Muscle of arm (tissue), 12 donors: ENCODE measurements around the gene UNC5A. TPM values are rescaled to one million over a fixed set of nuclear protein-coding genes. Genes with fewer than 3 reads are reported as not detected.

Experiments used
- DNase-seq: peaks from one replicate; pipeline ENCODE4 v3.0.0-alpha.2; 2013
- polyA plus RNA-seq, 12 donors: library from polyadenylated mRNA; unstranded; fragments of 120-200 nt; gene quantifications; one replicate each; pipeline ENCODE4 v1.2.1, GENCODE V29; 2013; ENCODE audit not compliant: insufficient read length in 12 of 12

Gene UNC5A
- polyA plus RNA-seq, 12 donors, result 0.67 to 1.8 (median 1.3) TPM; not detected in 2

- no peak for DNase-seq
These were observed 83.9 kb downstream of the UNC5A start for GRCh38 chr5:176894298-176894697.

- DNase-seq, result no peak
These were observed 85.5 kb downstream of the UNC5A start for GRCh38 chr5:176895831-176896230.

- no peak for DNase-seq
These were observed 86.9 kb downstream of the UNC5A start for GRCh38 chr5:176897263-176897662.

- no peak for DNase-seq
These were observed 89.0 kb downstream of the UNC5A start, which contains the start of gene HK3 for GRCh38 chr5:176899296-176899891. Gene HK3, minus strand, starts transcription at chr5:176899346. Its CDS starts 3,187 bp downstream, at chr5:176896159.

GRCh38 chr5:176899946-176900779, 89.8 kb downstream of the UNC5A start:
- peak; percentile 29 for DNase-seq

- DNase-seq, result no peak
These were observed 90.4 kb downstream of the UNC5A start for GRCh38 chr5:176900780-176901204.

GRCh38 chr5:176901260-176902101, 91.1 kb downstream of the UNC5A start:
- DNase-seq, result no peak

GRCh38 chr5:176902102-176902814, 91.9 kb downstream of the UNC5A start:
- no peak for DNase-seq

GRCh38 chr5:176902911-176903664, 92.7 kb downstream of the UNC5A start:
- no peak for DNase-seq

- DNase-seq, result no peak
These were observed 93.9 kb downstream of the UNC5A start for GRCh38 chr5:176904276-176904675.

- no peak for DNase-seq
These were observed 95.8 kb downstream of the UNC5A start for GRCh38 chr5:176906126-176906525.

- no peak for DNase-seq
These were observed 96.4 kb downstream of the UNC5A start for GRCh38 chr5:176906796-176907195.

GRCh38 chr5:176908675-176909368, 98.5 kb downstream of the UNC5A start:
- DNase-seq, result no peak

GRCh38 chr5:176912115-176912514, 101.8 kb downstream of the UNC5A start:
- DNase-seq, result no peak

- DNase-seq, result no peak
These were observed 105.5 kb downstream of the UNC5A start for GRCh38 chr5:176915906-176916305.

- no peak for DNase-seq
These were observed 106.0 kb downstream of the UNC5A start for GRCh38 chr5:176916337-176916736.

GRCh38 chr5:176918613-176919012, 108.3 kb downstream of the UNC5A start:
- DNase-seq, result no peak

GRCh38 chr5:176921714-176922113, 111.4 kb downstream of the UNC5A start:
- no peak for DNase-seq

- no peak for DNase-seq
These were observed 112.5 kb downstream of the UNC5A start for GRCh38 chr5:176922817-176923216.

- DNase-seq, result no peak
These were observed 117.2 kb downstream of the UNC5A start for GRCh38 chr5:176927562-176927961.
